ENCODE data around the gene PRKN. TPM values are rescaled to one million over a fixed set of nuclear protein-coding genes. Genes with fewer than 3 reads are reported as not detected.

PRKN gene
- total and polyA plus RNA-seq, 9 of the 15 experiments (the other 6 are each of a cell fraction or from before 2014, with no cell fraction given): 0.03 to 0.96 (median 0.15) TPM; not detected in 2

DNA sequence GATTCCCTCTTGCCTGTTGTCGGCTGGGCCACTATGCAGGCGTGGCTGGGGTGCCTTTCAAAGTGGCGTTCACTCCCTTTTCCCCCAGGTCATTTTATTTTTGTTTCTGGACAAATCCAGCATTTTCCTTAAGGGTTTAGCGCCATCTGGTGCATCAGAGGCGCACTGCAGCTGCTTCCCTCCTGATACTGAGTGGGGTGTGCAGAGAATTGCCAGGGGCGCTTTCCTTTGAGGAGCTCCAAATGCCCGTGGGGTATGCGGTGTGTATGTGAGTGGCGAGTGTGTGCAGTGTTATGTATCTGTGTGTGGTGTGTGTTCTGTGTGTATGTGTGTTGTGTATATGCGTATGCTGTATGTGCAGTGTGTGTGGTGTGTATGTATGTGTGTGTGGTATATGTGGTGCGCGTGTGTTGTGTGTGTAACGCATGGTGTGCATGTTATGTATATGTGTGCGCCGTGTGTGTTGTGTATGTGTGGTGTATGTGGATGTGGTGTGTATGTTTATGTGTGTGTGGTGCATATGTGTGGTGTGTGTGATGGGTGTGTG, 1353.6 kb downstream of the PRKN start (continued):
- TF ChIP-seq, protein P1, sequence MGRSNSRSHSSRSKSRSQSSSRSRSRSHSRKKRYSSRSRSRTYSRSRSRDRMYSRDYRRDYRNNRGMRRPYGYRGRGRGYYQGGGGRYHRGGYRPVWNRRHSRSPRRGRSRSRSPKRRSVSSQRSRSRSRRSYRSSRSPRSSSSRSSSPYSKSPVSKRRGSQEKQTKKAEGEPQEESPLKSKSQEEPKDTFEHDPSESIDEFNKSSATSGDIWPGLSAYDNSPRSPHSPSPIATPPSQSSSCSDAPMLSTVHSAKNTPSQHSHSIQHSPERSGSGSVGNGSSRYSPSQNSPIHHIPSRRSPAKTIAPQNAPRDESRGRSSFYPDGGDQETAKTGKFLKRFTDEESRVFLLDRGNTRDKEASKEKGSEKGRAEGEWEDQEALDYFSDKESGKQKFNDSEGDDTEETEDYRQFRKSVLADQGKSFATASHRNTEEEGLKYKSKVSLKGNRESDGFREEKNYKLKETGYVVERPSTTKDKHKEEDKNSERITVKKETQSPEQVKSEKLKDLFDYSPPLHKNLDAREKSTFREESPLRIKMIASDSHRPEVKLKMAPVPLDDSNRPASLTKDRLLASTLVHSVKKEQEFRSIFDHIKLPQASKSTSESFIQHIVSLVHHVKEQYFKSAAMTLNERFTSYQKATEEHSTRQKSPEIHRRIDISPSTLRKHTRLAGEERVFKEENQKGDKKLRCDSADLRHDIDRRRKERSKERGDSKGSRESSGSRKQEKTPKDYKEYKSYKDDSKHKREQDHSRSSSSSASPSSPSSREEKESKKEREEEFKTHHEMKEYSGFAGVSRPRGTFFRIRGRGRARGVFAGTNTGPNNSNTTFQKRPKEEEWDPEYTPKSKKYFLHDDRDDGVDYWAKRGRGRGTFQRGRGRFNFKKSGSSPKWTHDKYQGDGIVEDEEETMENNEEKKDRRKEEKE (IDR thresholded peaks at IDR 0.05; ENCODE audit: borderline replicate concordance in 1 of 2, control insufficient read depth in 1 of 2, low read depth in 2 of 2, low read length in 1 of 2): peak in 1 of 2 experiments; percentile 49; a peak in 1 of 4 replicates
- TF ChIP-seq ATF1 (CRISPR knock-in tag; IDR thresholded peaks at IDR 0.05): no peak
- TF ChIP-seq ATF1 (tag; IDR thresholded peaks at IDR 0.05): no peak
- TF ChIP-seq ELF4 (CRISPR knock-in tag; IDR thresholded peaks at IDR 0.05): peak; percentile 88
- TF ChIP-seq RAD51 (IDR thresholded peaks at IDR 0.05; ENCODE audit: borderline replicate concordance, low read depth): no peak
- TF ChIP-seq ZNF347 (CRISPR knock-in tag; IDR thresholded peaks at IDR 0.05; ENCODE audit: low read depth): no peak
- TF ChIP-seq MEF2A (IDR thresholded peaks at IDR 0.05; ENCODE audit: control insufficient read depth, low read depth, low read length): no peak
- TF ChIP-seq, protein P2, sequence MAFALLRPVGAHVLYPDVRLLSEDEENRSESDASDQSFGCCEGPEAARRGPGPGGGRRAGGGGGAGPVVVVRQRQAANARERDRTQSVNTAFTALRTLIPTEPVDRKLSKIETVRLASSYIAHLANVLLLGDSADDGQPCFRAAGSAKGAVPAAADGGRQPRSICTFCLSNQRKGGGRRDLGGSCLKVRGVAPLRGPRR (CRISPR knock-in tag; IDR thresholded peaks at IDR 0.05): no peak
- no peak for TF ChIP-seq ETV5 (CRISPR knock-in tag; IDR thresholded peaks at IDR 0.05; ENCODE audit: low read depth)
- no peak for TF ChIP-seq ZNF124 (CRISPR knock-in tag; IDR thresholded peaks at IDR 0.05)
- 0 out of 2 replicates have a peak, but pooled peaks have one; percentile 14 for TF ChIP-seq GATAD2A (IDR thresholded peaks at IDR 0.05)
- TF ChIP-seq ZC3H8 (IDR thresholded peaks at IDR 0.05): 0 out of 2 replicates have a peak, but pooled peaks have one; percentile 47
- TF ChIP-seq, protein P3, sequence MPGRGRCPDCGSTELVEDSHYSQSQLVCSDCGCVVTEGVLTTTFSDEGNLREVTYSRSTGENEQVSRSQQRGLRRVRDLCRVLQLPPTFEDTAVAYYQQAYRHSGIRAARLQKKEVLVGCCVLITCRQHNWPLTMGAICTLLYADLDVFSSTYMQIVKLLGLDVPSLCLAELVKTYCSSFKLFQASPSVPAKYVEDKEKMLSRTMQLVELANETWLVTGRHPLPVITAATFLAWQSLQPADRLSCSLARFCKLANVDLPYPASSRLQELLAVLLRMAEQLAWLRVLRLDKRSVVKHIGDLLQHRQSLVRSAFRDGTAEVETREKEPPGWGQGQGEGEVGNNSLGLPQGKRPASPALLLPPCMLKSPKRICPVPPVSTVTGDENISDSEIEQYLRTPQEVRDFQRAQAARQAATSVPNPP (IDR thresholded peaks at IDR 0.05; ENCODE audit: borderline replicate concordance, insufficient read depth, insufficient read length): no peak
- no peak for TF ChIP-seq STAT5A (IDR thresholded peaks at IDR 0.05; ENCODE audit: borderline replicate concordance, low read length)
- no peak for TF ChIP-seq EWSR1 (IDR thresholded peaks at IDR 0.05; ENCODE audit: borderline replicate concordance, low read depth, partially characterized antibody)
- peak; percentile 74 for TF ChIP-seq CC2D1A (IDR thresholded peaks at IDR 0.05)
- no peak for TF ChIP-seq KLF10 (CRISPR knock-in tag; IDR thresholded peaks at IDR 0.05)
- TF ChIP-seq NCOR1 (IDR thresholded peaks at IDR 0.05): no peak
- 0 out of 2 replicates have a peak, but pooled peaks have one; percentile 32 for TF ChIP-seq RHOXF2B (CRISPR knock-in tag; conservative IDR thresholded peaks at IDR 0.05)
- TF ChIP-seq NFIX (CRISPR knock-in tag; IDR thresholded peaks at IDR 0.05; ENCODE audit: low read depth): no peak
- peak; percentile 94 to 97 for TF ChIP-seq RAD21 (CRISPR knock-in tag; conservative IDR thresholded peaks at IDR 0.05 in 1 of 2, IDR thresholded peaks at IDR 0.05 in 1 of 2)
- no peak for TF ChIP-seq SRF (CRISPR knock-in tag; IDR thresholded peaks at IDR 0.05)
- TF ChIP-seq LARP7 (IDR thresholded peaks at IDR 0.05): peak; percentile 95
- TF ChIP-seq, protein P4, sequence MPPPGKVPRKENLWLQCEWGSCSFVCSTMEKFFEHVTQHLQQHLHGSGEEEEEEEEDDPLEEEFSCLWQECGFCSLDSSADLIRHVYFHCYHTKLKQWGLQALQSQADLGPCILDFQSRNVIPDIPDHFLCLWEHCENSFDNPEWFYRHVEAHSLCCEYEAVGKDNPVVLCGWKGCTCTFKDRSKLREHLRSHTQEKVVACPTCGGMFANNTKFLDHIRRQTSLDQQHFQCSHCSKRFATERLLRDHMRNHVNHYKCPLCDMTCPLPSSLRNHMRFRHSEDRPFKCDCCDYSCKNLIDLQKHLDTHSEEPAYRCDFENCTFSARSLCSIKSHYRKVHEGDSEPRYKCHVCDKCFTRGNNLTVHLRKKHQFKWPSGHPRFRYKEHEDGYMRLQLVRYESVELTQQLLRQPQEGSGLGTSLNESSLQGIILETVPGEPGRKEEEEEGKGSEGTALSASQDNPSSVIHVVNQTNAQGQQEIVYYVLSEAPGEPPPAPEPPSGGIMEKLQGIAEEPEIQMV (tag; conservative IDR thresholded peaks at IDR 0.05; ENCODE audit: low read depth): no peak
- TF ChIP-seq EP400 (IDR thresholded peaks at IDR 0.05): no peak
